Measurements from ENCODE around the gene EAPP. TPM values are rescaled to one million over a fixed set of nuclear protein-coding genes. Genes with fewer than 3 reads are reported as not detected.

EAPP gene
- total RNA-seq, 2 experiments from 2014 or later, result 28.6 to 35.8 TPM

GRCh38 chr14:34466691-34467090, 72.8 kb downstream of the EAPP start:
- Histone ChIP-seq H3K4me3 (ENCODE audit: low read depth, low read length, poor library complexity, severe bottlenecking) (no peak overlapping the region), H3K4me1 (ENCODE audit: insufficient read depth, low read length, poor library complexity, severe bottlenecking) (peaks cover 11% of the 10 kb centered on the region), H4K20me1 (ENCODE audit: insufficient read depth, low read length) (no peaks in the 10 kb centered on the region), H3K27ac (ENCODE audit: low read depth, low read length, poor library complexity, severe bottlenecking) (no peak overlapping the region), H2AFZ (ENCODE audit: low read length) (no peak overlapping the region), H3K4me2 (ENCODE audit: low read length) (no peak overlapping the region), H3K36me3 (ENCODE audit: insufficient read depth, low read length) (no peaks in the 10 kb centered on the region), H3K9me2 (ENCODE audit: insufficient read depth, low read length) (no peaks in the 10 kb centered on the region), H3K79me2 (ENCODE audit: insufficient read depth, low read depth, low read length) (no peaks in the 10 kb centered on the region), H3K9me3 (ENCODE audit: low read length) (no peaks in the 10 kb centered on the region)
- intact Hi-C loops (cut with micrococcal nuclease; ENCODE audit: unreplicated experiment), result no loop called here
- BruUV-seq (replicated peaks), result no TSS peak
- DNase-seq (ENCODE audit: low spot score), result no peak
- ChIA-PET POLR2A (interaction anchor here (0.6 kb wide), 2 partner anchors 37 to 60 kb away, joined by 3 read pairs; no protein-coding TSS in a partner anchor), CTCF (ENCODE audit: unreplicated experiment) (interaction anchor here (0.6 kb wide), 1 partner anchor 73 kb away, joined by 5 read pairs; no protein-coding TSS in a partner anchor)
- TF ChIP-seq EZH2phosphoT487 (IDR thresholded peaks at IDR 0.05; ENCODE audit: borderline replicate concordance, low read depth, low read length), result no peak
- TF ChIP-seq CTCF (conservative IDR thresholded peaks at IDR 0.05; ENCODE audit: low read length), result no peak

Small RNAs within 50 kb of the gene (small RNA-seq; reads per million reads assigned to genes)
- not detected for gene RNU1-27P
- gene RNU1-28P, result not detected

Other genes starting within 250 kb of the EAPP start
- gene SPTSSA, start 77.5 kb downstream of the EAPP start, total RNA-seq (2014; rRNA removed; shearing (Covaris generic)), result 6.4 and 8.7 TPM in 2 replicates
- 17.9 and 19.0 TPM in 2 replicates for gene SPTSSA, start 77.5 kb downstream of the EAPP start, total RNA-seq (2022)
- 29.0 and 33.4 TPM in 2 replicates for gene SNX6, start 90.4 kb upstream of the EAPP start, total RNA-seq (2014; rRNA removed; shearing (Covaris generic))
- 57.6 and 59.8 TPM in 2 replicates for gene SNX6, start 90.4 kb upstream of the EAPP start, total RNA-seq (2022)
- gene CFL2, start 174.9 kb upstream of the EAPP start, total RNA-seq (2014; rRNA removed; shearing (Covaris generic)), result 7.1 and 19.6 TPM in 2 replicates
- gene CFL2, start 174.9 kb upstream of the EAPP start, total RNA-seq (2022), result 24.7 and 30.8 TPM in 2 replicates

Data from OCI-LY7 (cell line).